GM21786 (cell line): ENCODE data around the gene CCNY.

Source experiments
- ATAC-seq: cut with Tn5 transposase; IDR thresholded peaks from one replicate; pipeline ENCODE4 v1.9.1; 2021; ENCODE audit not compliant: unreplicated experiment

The CCNY gene

DNA sequence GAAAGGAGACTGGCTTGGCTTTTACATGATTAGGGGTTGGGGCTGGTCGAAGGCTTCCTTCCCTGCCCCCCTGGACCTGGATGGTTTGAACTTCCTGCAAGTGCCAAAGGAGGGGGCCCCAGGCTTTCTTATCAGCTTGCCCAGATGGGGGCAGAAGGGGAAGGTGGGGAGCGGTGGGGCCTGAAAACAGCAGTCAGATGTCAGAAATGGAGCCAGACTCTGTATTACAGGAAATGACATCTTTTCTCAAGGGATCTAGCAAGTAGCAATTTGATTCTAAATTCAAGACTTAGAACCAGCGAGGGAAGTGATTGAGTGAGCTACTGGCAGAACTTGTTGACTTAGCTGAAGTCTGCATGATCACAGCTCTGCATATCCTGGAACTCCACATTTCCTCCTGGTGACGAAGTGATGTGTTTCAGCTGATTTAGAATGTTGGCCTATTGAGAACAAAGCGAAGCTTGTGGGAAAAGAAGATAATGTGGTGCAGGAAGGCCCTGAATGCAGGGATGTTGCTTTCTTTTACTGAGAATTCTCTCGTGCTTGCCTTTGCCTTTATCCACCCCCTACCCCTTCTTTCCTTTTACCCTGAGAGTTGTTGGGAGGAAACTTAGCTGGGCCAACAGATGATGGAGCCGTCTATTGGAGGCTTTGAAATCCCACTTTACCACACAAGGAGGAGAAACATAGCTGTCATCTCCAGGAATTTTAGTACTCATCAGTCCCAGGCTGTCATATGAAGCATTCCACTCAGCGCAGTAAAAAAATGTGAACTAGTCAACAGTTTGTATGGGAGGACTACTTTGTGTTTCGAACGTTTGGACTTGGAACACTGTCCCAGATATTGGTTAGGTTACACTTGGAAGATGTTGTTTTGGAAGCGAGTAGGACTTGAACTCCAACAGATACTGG, 43.2 kb downstream of the CCNY start:
- ATAC-seq: peak; percentile 77

DNA sequence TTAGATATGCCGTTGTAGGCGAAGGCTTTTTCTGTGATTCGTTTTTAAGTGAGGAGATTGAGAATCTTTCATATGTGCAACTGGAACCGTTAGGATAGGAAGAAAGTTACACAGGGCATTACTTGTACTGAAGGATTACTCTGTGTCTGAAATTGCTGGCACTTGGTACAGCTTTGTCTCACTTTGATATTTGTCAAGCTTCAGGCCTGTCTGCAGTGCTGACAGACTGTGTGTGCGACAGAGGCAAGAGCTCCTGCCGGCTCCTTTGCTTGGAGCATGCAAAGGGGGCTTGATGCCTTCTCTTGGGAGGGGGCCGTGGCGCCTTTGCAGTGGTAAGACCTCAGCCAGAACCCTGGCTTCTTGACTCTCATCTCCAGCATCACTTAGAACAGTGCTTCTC, 45.8 kb downstream of the CCNY start:
- ATAC-seq: no peak

DNA sequence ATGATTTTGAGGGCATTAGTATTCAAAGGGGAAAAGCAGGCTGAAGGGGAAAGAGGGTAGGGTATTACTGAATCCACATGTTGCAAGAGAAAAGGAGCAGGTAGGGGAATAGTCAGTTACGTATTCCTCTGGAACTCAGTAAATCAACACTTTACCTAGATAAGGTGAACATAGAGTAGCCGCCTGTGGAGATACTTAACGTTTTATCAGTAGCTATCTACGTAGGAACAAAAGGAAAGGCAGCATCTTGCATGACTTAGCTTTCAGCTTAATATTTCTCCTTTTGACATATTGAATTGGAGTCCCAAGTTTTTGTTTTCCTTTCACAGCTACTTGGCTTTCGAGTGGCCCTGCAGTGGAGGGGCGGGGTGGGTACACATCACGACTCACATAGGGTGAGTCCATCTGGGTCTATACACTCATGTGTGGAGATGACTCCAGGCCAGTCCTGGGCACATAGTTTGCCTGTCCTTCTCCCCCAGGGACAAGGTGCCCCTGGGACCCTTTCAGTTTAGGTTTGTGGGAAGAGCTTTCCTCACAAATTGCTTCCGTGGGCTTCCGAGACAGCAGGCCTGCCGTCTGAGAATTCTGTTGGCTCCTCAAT, 48.1 kb downstream of the CCNY start:
- no peak for ATAC-seq

DNA sequence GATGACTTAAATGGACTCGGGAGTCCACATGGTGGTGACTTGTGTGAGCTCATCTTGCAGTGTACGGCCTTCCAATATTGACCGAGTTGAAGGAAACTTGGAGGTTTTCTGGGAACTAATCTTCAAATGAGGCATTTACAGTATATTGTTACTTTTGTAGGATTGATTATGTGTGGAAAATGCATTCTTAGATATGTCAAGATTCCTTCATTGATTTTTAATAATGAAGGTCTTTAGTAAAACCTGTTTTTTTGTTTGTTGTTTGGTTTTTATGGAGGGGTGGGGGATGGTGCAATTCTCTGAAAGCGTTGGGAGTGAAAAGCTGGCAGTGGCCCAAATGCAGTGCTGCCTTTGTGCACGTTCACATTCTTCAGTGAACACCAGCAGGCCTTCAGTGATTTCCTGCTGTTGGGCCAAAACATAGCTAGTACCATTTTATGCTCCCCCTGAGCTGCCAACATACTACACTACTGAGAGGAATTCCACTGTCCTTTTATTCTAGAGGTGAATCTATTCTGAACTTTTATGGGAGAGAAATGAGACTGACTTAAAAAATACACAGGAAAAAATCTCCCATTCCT, 50.4 kb downstream of the CCNY start:
- ATAC-seq: no peak

DNA sequence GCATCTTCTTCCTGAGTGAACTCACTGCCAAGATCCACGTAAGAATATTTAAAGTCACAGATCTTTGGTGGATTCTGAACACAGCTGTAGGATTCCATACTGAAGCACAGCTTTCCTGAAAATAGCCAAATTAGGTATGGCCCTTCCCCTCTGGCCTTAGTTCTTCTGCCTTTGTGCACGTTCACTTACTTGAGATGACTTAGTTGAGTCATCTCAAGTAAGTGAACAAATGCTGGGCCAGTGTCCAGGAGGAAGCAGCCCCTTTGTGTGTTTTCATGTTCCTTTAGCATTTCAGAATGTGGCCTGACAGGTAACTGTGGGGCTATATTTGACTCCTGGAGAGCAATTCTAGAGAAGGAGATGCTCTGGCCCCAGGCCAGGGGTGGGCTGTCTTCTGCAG, 51.5 kb downstream of the CCNY start:
- peak; percentile 75 for ATAC-seq

DNA sequence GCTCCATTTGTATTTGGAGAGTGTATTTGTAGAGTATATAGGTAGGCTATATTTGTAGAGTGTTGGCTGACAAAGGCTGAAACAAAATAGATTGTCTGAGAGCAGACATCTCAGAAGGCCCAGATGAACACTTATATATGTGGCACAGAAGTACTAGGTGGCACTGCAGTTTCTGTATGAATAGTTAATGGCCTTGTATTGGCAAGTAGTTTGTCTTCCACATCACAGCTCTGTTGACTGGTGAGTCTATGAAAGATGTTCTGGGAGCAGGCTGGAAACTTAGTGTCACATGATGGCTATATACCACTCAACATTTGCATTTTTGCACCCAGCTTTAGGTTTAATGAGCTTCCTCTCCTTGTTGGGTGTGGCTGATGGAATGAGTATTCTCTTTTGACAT, 51.9 kb downstream of the CCNY start:
- peak; percentile 69 for ATAC-seq

DNA sequence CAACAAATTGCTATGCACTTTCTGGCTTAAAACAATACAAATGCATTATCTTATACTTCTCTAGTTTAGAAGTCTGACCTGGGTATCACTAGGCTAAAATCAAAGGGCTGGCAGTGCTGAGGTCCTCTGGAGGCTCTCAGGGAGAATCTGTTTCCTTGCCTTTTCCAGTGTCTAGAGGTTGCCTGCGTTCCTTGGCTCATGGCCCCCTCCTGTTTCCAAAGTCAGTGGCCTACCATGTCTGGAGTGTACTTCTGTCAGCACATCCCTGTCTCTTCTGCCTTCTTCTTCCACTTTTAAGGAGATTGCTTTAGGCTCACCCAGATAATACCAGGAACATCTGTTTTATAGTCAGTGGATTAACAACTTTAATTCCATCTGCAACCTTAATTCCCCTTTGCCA, 52.4 kb downstream of the CCNY start:
- no peak for ATAC-seq

DNA sequence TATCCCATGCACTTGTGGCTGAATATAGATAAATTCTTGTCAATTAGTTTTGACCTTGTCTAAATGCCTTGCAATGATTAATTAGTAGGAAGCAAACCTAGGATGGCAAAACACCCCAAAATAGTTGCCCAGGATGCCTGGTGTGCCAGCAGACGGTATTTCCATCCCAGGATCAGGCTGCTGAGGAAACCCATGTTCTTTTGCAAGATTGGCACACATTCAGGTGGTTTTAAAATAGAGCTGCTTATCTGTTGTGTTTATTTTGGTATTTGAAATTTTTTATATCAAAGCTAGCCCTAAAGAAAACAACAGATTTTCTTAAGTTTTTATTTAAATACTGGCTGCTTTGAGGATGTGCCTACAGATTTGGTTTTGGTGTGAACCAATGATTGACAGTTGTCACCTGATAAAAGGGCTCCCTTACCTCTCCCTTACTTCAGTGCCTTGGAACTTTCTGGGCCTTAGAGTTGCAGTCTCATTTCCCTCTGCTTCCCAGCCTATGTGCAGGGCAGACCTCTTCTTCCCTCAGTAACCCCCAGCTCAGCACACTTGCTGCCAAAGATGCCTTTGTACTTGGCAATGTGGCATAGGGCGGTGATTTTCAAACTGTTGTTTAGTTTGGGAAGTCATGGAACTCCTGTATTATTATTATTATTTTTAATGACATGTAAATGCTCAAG, 54.0 kb downstream of the CCNY start:
- ATAC-seq: no peak

DNA sequence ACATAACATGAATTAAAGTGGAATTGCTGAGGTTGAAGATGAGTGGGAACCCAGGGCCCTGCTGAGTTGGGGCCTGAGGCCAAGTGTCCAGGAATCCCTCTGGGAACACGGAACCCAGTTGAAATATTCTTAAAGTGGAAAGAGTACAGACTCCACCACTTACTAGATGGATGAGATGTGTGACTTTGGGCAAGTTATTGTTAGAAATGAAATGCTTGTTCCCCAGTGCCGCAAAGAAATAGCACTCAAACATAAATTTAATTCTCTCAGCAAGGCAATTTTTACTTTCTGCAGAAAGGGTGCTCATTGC, 54.5 kb downstream of the CCNY start:
- ATAC-seq: no peak

DNA sequence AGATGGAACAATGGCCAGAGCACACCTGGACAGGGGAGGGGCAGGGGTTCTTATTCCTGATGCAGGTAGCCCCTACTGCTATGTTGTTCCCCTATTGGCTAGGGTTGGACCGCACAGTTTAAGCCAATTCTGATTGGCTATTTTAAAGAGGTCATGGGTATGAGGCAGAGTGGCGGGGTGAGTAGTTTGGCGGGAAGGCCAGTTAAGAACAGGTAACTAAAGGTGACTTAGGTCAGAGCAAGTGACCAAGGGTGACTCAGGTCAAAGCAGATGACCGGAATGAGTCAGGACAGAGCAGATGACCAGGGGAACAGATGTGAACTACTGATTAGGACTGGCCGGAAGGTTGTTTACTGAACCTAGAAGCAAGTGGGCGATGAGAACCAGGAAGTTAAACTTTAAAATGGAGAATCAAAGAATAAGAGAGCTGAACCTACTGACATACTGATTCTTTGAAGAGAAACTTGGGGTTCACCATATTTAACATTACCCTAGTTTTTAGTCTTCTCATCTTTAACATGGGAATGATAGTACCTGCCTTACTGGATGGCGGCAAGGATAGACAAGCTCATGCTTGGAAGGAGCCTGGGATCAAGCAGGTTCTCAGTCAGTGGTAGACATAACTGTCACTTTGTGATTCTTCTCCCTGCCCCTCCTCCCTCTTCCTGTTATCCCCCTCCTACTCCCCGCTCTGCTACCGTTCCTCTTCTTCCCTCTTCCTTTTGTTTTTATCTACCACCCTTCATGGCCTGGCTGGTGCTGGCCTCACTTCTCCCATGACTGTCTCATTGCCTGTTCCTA, 55.0 kb downstream of the CCNY start:
- ATAC-seq: no peak

DNA sequence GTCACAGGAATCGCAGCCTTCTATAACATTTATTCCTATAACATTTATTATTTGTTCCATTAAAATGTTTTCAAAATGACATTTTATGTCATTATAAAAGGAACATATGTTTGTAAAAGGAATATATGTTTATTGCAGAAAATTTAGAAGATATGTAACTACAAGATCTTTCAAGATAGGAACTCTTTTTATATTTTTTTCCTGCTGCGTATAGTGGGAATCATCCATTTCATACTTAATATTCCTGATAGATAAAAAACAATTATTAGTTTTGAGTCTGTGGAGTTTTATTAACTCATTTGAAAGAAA, 55.6 kb downstream of the CCNY start:
- ATAC-seq: no peak

DNA sequence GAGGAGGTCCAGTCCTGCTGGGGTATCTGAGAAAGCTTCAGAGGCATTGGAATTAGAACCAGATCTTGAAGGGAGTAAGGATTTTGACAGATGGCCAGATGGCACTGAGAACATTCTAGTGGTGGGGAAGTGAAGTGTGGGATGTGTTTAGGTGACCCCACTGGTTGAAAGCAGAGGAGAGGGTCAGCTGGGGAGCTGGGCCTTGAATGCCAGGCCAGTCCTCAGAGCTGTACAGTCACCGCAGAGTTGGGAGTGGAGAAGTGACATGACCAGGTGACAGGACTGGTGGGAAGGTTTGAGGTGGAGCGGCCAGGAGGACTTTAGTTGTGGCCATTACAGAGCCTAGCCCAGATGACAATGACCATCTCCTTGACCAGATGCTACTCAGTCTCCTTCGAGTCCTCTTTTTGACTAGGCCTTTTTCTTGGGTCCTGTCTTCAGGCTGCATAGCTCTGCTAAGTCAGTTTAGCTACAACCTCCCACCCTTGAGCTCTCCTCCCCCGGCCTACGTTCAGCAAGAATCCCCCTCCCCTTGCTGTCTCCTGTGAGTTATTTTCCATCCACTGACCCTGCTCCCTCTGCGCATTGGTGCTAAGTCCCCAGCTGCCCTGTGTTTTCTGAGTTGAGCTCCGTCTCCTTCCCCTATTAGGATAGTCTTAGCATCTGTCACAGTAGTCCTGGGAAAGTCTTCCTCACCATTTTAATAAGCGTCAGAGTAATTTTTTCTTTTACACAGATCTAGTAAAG, 56.3 kb downstream of the CCNY start:
- no peak for ATAC-seq

DNA sequence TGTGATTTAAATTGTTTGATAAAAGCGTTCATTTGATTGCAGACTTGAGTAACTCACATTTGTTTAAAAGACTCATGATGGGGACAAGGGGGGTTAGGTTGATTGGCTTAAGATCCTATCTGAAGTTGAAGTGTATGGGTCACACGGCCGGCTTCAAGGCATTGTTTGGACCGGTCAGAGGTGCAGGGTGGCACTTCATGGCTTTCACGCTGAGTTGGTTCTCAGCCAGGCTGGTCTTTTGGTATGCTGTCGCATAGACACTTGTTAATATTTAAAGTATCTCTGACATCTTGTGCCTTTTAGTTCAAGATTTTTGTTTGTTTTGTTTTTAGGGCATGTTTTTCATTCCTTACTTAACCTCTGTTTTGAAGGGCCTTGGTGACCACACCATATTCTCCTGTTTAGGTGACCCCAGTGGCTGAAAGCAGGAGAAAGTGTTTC, 58.1 kb downstream of the CCNY start:
- ATAC-seq: no peak

DNA sequence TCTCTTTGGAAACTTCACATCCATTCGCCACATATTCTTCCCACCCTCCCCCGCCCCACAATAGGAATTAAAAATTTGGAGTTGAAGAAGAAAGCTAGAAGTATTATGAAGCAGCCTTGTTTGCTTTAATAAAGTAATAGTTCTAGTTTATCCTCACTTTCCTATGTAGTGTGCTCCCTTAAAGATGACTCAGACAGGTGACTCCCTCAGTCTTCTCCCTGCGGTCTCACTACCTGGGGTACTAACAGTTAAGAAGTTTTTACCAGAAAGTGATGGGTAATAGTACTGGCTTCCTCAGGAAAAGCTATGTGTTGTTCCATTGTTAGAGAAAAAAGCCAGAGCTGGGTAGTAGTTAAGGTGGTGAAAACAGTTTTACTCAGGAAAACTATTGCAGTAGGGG, 58.6 kb downstream of the CCNY start:
- ATAC-seq: no peak

DNA sequence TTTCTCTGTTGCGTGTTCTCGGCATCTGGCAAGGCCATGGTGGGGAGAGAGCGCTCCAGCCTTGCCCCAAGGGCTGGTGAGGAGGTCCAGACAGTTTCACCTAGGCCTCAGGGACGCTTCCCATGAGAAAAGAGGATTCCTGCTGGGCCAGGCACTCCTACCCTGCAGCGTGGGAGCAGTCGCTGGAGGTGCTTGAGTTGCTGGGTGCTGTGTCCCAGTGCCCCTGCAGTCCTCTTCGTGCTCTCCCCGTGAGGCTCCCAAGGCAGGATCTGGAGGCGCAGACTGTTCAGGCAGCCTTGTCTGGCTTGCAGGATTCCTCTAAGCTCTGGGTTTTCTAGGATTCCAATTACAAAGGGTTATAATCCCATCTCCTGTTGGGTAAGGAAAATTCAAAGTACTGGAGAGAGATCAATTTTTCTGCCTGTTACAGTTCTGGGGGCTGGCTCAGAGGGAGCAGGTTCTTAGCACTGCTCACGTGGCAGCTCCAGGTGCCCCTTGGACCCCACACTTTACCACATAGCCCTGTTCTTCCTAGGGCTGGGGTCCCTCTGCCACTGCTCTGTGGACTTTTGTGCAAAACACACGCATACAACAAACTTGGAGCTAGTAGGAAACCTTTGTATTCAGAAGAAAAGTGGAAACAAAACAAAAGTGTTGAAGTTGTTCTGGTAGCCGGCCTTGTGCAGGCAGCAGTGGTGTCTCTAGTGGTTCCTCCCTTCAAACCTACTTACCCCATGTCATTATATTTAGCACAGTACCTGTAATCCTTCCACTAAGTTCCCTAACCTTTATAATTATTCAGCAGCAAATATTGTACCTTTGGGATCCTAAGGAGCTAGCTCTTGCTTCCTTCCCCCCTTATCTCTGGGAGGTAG, 60.5 kb downstream of the CCNY start:
- ATAC-seq: no peak

DNA sequence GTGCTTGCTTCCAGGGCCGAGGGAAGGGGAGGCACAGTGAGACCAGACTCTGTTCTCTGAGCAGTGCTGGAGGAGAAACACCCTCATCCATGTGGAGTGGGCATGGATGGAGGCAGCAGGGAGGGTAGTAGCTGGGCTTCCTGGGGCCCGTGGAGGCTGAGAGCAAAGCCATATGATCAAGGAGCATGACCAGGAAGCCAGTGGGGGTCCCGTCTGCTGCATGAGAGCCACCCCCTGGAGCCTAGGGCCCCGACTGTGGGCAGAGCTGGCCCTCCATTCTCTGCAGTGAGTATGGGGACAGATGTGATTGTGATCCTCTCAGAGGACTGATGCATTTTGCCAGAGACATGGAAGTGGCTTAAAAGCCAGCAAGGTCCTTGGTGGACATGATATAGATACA, 61.6 kb downstream of the CCNY start:
- no peak for ATAC-seq

DNA sequence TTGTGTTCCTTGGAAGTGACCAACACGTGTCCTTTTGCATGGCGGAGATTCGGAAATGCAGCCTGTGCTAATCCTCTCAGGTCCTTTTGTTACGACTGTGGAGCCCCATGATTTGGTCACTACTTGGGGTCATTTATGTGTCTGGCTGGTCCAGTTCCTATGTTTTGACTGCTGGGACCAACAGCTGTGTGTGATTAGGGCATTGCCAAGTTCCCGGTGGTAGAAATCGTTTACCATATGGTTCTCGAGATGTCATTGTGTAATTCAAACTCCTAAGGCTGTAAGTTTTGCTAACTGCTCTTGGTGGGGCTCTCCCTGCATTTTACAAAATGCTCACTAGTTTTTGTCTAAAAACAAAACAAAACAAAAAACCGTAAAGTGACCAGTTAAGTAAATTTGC, 62.0 kb downstream of the CCNY start:
- no peak for ATAC-seq

DNA sequence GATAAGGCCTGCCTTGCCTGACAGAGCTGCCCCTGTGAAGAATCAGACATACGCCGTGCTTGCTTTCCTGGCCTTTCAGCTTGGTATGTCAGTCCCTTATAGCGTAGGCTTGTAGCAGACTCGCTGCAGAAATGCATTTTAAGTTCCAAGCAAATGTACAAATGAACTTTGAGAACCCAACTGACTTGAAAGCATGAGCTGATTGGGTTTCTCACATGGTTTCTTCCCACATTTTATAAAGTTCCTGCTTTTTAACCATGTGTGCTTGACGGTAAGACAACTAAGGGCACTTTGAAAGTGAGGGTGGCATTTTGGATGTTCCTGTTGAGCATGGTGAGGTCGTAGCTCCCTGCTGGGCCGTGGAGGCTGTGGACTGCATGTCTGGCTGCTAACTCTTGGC, 62.6 kb downstream of the CCNY start:
- no peak for ATAC-seq

DNA sequence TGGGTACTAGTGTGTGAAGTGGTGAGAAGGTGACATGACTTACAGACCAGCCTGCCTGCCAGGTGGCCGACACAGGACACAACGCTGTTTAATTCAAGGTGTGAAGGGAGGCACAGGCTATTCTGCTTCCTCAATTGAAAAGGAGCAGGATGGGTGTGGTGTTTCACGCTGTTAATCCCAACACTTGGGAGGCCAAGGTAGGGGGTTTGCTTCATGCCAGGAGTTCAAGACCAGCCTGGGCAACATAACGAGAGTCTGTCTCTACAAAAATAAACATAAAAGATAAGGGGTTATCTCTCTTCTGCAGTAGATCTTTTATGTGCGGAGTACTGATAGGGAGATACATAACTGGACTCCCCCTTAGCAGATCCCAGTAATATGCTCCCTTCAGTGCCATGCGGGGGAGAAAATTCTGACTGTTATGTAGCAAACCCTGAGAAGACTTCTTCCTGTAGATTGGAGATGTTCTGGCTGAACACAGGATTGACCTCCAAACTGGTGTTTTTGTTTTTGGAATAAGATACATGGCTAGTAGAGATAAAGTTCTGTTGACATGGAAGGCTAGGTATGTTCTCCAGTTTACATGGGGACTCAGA, 63.2 kb downstream of the CCNY start:
- ATAC-seq: no peak
